HG03025 (cell line): ENCODE results near the gene ZNF234.
"Not testable (repeated sequence)": the region's sequence is repeated elsewhere in the genome, so short reads cannot be mapped to it uniquely, and the experiment has no call there.

Source experiments
- ATAC-seq: cut with Tn5 transposase; IDR thresholded peaks from one replicate; pipeline ENCODE4 v1.9.1; 2021; ENCODE audit warnings: mild to moderate bottlenecking, moderate library complexity; ENCODE audit not compliant: unreplicated experiment, low FRiP score

ZNF234 gene

GRCh38 chr19:44141191-44142058 is at the start of gene ZNF234:
ZNF234 (plus strand) TSS chr19:44141554; CDS start chr19:44144633, 3,079 bp downstream.
- peak; percentile 71 for ATAC-seq

- no peak for ATAC-seq
Observed at GRCh38 chr19:44092108-44092507, 49.2 kb upstream of the ZNF234 start.

- peak; percentile 80 for ATAC-seq
Observed at GRCh38 chr19:44093931-44094765, 47.2 kb upstream of the ZNF234 start, which contains the start of gene ZNF224. ZNF224 (plus strand) TSS chr19:44094361; CDS start chr19:44097874, 3,513 bp downstream.

- no peak for ATAC-seq
Observed at GRCh38 chr19:44107751-44108150, 33.6 kb upstream of the ZNF234 start.

GRCh38 chr19:44109458-44109857 is 31.9 kb upstream of the ZNF234 start:
- ATAC-seq, result no peak

- ATAC-seq, result no peak
Observed at GRCh38 chr19:44111910-44112463, 29.4 kb upstream of the ZNF234 start.

- ATAC-seq, result no peak
Observed at GRCh38 chr19:44112802-44113137, 28.6 kb upstream of the ZNF234 start.

- peak; percentile 95 for ATAC-seq
Observed at GRCh38 chr19:44113138-44113783, 28.1 kb upstream of the ZNF234 start, which contains the start of gene ZNF225. ZNF225 (plus strand) TSS chr19:44113399; CDS start chr19:44115828, 2,429 bp downstream.

GRCh38 chr19:44113784-44114390 is 27.5 kb upstream of the ZNF234 start:
- no peak for ATAC-seq

- ATAC-seq, result not testable (repeated sequence)
Observed at GRCh38 chr19:44121162-44121561, 20.2 kb upstream of the ZNF234 start.

GRCh38 chr19:44131955-44132354 is 9.4 kb upstream of the ZNF234 start:
- ATAC-seq, result no peak

GRCh38 chr19:44142059-44142433 is 692 bp downstream of the ZNF234 start:
- ATAC-seq, result no peak

GRCh38 chr19:44149776-44150175 is 8.4 kb downstream of the ZNF234 start:
- no peak for ATAC-seq

GRCh38 chr19:44151491-44151890 is 10.1 kb downstream of the ZNF234 start:
- ATAC-seq, result no peak

GRCh38 chr19:44156475-44156874 is 15.1 kb downstream of the ZNF234 start:
- ATAC-seq, result no peak

- no peak for ATAC-seq
Observed at GRCh38 chr19:44163789-44164188, 22.4 kb downstream of the ZNF234 start.

GRCh38 chr19:44164327-44164672 is 22.9 kb downstream of the ZNF234 start:
- ATAC-seq, result peak; percentile 14

GRCh38 chr19:44164673-44165512 is 23.5 kb downstream of the ZNF234 start, which contains the start of gene ZNF226:
ZNF226 (plus strand) TSS chr19:44165100; CDS start chr19:44170081, 4,981 bp downstream.
- peak; percentile 81 for ATAC-seq

- ATAC-seq, result not testable (repeated sequence)
Observed at GRCh38 chr19:44170660-44171059, 29.3 kb downstream of the ZNF234 start.
